ENCODE results near the gene ZNF221.
"Not testable (repeated sequence)": the region's sequence is repeated elsewhere in the genome, so short reads cannot be mapped to it uniquely, and the experiment has no call there.

Gene ZNF221

DNA sequence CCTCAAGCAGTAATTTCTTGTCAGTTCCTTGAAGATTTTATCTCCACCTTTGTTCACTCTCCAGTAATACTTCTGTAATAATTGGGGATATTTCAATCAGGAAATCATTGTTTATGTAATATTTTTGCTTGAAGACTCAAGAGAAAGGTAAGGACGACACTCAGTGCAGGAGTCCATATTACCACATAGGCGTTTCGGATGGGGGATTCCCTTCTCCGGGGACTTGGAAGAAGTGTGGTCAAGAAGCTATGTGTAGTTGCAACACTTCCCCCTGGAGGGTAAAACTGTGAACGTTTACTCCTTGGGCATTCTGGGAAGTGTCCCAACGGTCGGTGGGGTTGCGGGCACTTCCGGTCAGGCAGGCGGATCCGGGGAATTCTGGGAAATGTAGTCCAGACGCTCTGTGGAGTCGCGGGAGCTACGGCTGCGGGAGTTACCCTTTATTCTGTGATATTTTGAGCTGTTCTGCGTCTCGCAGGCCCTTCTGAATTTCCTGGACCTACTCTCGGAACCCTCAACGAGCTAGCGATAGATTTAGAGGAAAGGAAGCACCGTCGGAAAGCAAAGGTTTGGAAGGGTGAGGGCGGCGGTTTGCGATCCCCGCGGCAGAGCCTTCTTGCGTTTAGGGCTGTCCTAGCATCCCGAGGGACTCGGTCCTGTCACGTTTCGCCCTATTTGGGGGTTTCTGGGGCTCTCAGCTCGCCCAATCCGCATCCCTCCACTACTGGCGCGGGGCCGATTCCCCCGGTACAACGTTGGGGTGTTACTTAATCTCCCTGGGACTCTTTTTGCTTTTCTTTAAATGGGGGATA is at the start of gene ZNF221:
ZNF221 (plus strand) TSS at position 395 of the 812 bp plus-strand sequence. CDS start 11,499 bp downstream, outside the sequence.
- DNase-seq = peak; percentile 87 to 88

DNA sequence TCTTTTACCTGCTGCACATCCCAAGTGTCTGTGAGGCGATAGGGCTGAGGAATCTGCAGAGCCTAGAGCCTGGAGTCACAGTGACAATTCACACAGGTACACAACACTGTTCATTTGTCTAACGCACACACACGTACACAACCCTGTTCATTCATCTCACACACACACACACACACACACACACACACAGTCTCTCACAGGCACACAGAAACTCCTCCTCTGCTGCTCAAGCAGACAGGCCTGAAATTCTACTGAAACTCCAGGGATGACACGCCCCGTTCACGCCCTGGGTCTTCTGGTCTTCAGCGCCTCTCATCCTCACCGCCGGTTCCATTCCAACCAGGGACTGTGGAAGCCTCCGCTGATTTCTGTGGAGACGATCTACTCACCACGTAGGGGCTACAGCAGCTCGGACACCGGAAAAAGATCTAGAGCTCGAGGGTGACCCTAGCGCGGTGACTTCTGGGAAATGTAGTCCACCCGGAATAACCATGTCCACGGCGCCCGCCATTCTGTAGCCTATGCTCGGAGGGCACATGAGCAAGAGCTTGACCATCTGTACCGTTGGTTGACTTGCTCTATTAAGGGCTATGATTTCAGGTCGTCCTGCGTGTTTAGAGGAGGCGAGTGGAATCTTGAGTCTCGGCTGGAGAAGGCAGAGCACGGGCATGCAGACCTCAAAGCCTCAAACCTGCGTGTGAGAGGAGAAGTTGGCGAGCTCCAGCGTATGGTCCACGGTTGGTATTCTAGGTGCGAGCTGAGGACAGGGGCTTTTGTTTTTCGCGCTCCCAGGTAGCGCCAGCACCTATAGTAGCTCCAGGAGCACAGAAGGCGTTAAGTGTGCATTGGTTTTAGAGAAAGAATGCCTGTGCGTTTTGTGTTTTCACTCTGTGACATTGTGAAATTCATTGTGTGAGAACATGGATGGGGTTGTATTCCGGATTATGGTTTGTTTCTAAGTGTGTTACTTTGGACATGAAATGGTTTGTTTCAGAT is 49.3 kb upstream of the ZNF221 start:
- DNase-seq = no peak

DNA sequence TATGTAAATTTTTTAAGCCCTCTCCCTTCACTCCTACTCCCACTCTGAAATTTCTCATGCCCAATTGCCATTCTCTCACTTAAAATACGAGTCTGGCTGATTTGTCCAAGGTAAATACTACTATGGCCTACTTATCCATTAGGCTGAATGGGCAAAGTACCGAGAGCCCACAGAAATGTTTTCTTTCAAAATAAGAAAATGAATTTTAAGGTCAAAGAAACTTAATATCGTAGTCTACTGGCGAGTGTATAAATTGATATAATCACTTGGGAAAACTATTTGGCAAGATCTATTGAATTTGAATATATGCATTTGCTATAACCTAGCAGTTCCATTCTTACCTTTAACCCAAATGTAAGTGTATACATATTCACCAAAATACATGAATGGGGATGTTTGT is 48.6 kb upstream of the ZNF221 start:
- DNase-seq = no peak

DNA sequence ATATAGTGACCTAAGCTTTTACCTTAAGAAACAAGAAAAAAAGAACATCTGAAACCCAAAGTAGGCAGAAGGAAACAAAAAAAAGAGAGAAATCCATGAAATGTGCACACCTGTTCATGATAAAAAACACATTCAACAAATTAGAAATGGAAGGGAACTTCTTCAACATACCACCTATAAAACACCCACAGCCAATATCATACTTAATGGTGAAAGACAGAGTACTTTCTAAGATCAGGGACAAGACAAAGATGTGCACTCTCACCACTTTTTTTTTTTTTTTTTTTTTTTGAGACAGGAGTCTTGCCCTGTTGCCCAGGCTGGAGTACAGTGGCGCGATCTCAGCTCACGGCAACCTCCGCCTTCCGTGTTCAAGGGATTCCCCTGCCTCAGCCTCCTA is 45.1 kb upstream of the ZNF221 start:
- no peak for DNase-seq

DNA sequence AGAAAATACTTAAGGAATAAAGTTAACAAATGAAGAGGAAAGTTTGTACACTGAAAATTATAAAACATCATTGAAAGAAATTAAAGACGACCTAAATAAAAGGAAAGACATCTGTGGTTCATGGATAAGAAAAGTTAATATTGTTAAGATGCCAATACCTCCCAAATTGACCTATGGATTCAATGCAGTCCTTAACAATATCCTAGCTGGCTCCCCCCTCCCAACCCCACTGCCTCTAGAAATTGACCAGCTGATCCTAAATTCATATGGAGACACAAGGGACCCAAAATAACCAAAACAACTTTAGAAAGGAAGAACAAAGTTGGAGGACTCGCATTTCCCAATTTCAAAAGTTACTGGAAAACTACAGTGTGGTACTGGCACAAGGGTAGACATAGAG is 44.3 kb upstream of the ZNF221 start:
- DNase-seq = no peak

DNA sequence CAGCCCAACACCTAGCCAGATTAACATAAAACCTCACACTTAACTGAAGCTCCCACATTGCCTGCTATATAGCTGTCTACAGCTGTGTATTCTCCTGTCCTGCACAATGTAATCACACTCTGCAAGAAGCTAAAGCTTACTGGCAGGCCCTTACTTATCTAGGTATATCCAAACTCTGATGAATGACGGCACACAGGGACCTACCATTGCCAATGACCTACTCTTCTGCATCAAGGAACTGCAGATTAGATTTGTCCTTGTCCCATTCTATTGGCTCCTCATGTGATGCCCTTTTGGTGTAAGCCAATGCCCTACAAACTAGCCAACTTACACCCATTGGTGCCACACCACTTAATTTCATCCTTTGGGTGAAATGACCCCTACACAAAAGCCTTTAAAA is 42.4 kb upstream of the ZNF221 start:
- no peak for DNase-seq

DNA sequence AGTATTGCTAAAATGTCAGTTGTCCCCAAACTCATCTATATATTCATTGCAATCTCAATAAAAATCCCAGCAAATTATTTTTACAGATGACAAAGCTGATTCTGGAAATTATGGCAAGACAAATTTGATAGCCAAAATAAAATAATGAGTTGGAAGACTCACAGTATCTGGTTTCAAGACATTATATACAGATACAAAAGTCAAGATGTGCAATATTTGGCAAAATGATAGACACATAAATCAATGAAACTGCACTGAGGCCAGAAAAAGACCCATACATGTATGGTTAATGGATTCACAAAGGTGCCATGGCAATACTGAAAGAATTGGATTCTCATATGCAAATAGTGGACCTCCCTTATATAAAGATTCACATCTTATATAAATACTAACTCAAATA is 40.1 kb upstream of the ZNF221 start:
- no peak for DNase-seq

DNA sequence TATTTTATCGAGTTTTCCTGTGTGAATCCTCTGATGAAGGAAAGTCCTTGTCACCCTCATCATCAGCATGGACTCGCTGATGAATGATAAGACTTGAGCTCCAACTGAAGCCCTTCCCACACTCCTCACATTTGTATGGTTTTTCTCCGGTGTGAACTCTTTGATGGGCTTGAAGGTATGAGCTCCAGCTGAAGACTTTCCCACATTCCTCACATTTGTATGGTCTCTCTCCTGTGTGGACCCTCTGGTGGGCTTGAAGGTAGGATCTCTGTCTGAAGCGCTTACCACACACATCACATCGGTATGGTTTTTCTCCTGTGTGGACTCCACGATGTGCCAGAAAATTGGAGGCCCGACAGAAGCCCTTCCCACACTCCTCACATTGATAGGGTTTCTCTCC is 37.6 kb upstream of the ZNF221 start:
- DNase-seq = no peak

DNA sequence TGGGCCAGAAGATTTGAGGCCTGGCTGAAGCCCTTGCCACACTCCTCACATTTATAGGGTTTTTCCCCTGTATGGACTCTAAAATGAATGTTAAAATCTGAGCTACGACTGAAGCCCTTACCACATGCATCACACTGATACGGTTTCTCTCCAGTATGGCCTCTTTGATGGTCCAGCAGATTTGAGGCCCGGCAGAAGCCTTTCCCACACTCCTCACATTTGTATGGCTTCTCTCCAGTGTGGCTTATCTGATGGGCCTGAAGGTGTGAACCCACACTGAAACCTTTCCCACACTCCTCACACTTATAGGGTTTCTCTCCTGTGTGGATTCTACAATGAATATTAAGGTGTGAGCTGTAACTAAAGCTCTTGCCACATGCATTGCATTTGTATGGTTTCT is 37.0 kb upstream of the ZNF221 start:
- no peak for DNase-seq

DNA sequence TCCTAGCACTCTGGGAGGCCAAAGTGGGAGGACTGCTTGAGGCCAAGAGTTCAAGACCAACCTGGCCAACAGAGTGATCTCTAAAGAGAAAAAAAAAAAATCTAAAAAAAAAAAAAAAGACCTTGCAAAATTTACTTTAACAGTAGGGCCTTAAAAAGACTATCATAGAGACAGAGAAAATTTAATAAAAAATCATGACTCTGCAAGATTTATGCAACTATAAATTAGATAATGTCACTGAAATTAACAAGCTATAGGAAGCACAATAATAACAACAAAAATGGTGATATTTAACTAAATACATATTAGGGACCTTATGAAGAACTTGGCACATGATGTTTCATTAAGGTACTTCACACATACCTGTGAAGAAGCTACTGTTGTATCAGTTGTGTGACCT is 27.2 kb upstream of the ZNF221 start:
- no peak for DNase-seq

DNA sequence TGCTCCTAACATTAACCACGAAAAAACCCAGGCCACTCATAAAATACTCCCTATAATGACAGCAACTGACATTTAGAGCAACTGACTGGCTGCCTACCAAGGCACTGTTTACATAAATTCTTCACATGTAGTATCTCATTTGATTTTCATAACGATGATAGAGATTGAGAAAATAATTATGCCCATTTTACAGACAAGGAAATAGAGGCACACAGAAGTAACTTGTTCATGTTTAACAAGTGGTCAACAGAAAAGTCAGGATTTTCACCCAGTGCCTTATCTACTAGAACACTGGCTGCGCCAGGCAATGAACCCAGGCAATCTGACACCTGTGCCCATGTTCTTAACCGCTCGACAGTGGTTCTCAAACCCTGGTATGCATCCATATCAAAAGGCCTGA is 22.2 kb upstream of the ZNF221 start:
- DNase-seq = no peak

DNA sequence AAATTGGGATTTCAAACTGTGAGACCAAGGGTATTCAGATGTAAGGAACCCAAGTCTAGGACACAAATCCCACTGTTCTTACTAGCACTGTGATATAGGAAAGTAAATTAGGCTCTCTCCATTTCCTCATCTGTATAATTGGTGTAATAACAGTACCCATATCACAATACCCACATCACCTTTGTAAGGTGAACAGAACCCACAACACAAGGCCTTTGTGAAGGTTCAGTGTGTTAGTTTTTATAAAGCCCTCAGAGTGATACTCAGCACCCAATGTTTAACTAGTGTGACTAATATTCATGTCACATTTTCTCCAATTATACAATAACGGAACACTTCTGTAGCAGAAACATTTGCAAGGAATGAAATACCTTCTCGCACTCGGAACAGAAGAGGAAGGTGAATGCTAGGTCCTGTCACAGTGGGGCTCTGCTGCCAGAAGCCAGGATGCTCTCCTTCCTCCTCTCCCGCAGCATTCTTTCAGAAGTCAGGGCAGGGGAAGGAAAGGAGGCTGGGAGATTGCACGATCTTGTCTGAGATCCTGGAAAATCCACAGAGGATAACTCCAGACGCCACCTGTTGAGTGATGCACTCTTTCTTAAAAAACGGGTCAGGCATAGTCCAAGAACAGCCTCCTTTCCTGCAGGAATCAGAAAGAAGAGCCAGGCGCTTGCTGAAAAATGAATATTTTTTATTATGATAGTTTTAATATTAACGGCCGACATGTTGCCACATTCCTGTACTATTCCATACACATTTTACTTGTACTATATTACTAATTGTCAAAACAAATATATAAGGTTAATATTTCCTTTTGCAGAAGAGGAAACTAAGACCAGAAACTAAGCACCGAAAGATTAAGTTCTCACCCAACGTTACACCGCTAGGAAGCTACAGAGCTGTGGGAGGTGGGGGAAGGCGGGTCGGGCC is 16.7 kb upstream of the ZNF221 start:
- peak; percentile 15 to 30 for DNase-seq

DNA sequence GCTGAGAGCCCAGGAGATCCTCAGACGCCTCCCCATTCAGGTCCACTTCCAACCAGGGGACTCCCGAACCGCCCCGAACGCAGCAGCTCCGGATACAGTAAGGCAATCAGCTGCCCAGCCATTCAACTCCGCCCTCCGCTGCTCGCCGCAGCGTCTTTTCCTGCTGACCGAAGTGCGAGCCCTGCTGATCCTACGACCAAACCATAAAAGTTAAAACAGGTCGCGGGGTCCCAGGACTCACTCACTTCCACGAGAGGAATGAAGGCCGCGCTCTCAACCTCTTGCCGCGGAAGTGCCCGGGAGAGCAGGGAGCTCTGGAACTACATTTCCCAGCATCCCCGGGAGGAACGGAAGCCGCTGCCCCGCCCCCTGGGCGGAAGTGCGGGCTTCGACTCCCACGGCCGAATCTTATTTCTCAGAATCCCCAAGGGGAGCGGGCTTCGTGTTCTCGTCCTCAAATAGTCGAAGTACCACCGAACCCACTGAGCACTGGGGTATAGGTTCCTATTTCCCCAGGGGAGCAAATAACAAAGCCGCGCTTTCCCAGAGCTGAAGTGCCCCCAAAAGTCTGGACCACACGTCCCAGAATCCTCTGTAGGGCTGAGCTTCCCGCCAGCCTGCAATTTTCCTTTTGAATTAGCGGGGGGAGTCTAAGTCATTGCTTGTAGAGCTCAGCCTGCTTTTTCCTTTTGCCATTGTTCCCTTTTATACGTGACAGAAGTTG is 15.9 kb upstream of the ZNF221 start, which contains the start of gene ZNF45:
ZNF45 (minus strand) TSS at position 298 of the 724 bp plus-strand sequence. CDS start 13,097 bp downstream, outside the sequence.
- peak; percentile 81 to 83 for DNase-seq

DNA sequence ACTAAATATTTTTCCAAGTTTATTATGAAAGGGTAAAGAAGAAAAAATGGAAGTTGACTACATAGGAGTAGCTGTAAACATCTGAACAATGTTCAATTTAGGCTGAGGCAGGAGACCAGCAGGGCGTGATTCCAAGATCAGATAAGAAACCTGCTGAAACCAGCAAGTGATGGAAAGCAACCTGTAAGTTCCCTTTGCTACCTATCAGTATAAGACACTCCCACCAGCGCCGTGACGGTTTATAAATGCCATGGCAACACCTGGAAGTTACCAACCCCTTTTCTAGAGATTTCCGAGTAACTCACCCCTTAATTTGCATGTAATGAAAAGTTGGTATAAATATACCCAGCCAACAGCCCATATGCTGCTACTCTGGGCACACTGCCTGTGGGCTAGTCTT is 14.8 kb upstream of the ZNF221 start:
- no peak for DNase-seq

DNA sequence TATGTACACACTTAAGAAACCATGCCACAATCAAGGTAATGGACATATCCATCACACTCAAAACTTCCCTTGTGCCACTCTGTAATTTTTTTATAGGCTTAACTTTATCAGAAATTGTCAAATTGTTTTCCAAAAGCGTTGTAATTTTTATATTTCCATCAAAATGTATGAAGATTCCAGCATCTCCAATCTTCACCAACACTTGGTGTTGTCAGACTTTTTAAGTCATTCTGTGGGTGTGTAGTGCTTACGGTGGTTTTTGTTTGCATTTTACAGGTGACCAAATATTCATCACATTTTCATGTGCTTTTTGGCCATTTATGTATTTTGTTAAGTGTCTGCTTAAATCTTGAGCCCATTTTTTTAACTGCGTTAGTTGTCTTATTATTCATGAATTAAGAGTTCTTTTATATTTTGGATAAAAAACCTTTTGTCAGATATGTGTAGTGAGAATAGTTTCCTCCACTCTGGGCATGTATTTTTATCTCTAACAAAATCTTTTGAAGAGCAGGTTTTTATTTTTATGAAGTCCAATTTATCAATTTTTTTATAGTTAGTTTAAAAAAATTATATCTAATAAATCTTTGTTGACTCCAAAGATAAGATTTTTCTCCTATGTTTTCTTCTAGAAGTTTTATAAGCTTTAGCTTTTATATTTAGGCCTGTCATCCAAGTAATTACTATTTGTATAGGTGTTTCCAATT is 11.3 kb upstream of the ZNF221 start:
- DNase-seq = no peak

DNA sequence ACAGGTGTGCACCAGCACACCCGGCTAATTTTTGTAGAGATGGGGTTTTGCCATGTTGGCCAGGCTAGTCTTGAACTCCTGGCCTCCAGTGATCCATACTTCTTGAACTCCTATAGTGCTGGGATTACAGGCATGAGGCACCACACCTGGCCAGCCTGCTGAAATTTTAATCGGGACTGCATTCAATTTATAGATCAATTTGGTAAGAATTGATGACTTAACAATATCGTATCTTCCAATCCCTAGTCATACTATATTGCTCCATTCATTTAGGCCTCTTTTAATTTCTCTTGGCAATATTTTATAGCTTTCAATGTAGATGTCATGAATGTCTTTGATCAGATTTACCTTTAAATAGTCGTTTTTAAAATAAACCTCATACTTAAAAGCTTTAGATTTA is 10.3 kb upstream of the ZNF221 start:
- no peak for DNase-seq

DNA sequence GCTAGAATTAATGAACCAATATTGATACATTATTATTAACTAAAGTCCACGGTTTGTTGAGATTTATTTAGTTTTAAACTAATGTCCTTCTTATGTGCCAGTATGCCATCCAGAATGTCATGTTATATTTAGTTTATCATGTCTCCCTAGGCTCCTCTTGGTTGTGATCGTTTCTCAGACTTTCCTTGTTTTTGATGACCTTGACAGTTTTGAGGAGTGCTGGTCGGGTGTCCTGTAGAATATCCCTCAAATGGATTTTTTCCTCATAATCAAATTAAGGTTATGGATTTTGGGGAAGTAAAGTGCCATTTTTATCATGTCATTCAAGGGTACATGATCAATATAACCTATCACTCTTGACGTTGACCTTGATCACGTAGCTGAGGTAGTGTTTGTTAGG is 9.8 kb upstream of the ZNF221 start:
- DNase-seq = no peak

DNA sequence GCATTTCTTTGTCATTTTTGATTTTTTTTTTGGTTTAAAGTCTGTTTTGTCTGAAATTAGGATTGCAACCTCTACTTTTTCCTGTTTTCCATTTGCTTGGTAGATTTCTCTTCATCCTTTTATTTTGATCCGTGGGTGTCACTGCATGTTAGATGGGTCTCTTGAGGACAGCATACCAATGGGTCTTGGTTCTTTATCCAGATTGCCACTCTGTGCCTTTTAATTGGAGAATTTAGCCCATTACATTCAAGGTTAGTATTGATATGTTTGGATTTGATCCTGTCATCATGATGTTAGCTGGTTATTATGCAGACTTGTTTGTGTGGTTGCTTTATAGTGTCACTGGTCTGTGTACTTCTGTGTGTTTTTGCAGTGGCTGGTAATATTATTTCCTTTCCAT is 3.6 kb upstream of the ZNF221 start:
- not testable (repeated sequence) for DNase-seq

DNA sequence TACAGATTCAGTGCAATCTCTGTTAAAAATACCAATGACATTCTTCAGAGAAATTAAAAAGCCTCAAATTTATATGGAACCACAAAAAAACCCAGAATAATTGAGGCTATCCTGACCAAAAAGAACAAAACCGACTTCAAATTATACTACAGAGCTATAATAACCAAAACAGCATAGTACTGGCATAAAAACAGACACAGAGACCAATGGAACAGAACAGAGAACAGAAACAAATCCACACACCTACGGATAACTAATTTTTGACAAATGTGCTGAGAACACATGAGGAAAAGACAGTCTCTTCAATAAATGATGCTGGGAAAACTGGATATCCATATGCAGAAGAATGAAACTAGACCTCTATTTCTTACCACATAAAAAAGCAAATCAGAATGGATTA is 1.2 kb upstream of the ZNF221 start:
- not testable (repeated sequence) for DNase-seq

DNA sequence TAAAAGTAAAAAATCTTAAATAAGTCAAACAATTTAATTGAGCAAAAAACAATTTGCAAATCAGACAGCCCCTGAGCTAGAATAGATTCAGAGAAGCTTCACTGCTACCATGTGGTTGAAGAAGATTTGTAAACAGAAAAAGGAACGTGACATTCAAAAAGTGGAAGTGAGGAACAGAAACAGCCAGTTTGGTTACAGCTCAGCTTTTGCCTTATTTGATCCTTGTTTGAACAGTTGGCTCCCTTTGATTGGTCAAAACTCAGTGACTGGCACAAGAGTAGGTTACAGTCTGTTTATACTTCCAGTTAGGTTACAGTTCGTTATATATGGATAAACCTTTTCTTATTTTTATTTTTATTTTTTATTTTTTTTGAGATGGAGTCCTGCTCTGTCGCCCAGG is 5.8 kb downstream of the ZNF221 start:
- no peak for DNase-seq

DNA sequence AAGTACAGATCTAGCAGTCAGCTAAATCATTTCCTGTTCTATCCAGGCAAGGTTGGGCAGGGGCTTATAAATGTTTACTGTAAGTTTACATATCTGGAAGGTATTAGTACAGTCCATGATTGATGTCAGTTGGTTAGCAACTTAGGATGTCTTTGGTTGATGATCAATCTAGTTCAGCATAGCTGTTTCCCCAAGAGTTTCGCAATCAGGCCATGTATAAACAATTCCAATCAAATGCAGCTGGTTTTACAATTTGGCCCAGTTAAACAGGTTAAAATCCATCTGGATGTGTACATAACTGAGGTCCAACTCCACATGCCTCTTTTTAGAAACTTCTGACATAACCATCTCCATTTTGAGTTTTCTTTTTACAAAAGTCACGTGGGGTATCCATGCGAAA is 6.9 kb downstream of the ZNF221 start:
- no peak for DNase-seq
